Measurements from ENCODE around the gene CEBPZ. TPM values are rescaled to one million over a fixed set of nuclear protein-coding genes. Genes with fewer than 3 reads are reported as not detected.
"Not testable (repeated sequence)": the region's sequence is repeated elsewhere in the genome, so short reads cannot be mapped to it uniquely, and the experiment has no call there.

The CEBPZ gene
- total RNA-seq, 1 experiment from 2014 or later, result 47.8 TPM

DNA sequence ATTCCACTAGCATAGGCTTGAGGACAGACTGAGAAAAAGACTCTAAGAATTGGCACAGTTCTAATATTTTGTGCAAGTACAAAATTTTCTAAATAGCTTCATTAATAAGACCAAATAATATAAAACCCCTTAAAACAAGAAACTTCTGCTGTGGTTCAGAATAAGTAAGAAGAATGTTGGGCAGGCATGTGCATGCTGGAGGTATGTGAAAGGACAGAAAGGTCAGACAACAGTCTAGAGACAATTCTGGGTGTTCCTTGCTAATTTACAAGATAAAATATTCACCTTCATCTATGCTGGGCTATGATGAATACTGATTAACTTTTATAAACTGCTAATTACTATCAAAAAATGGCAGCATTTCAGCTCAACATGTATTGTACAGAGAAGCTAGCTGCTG lies 20.2 kb downstream of the CEBPZ start:
- no peak overlapping the region for H2AFZ ChIP-seq (ENCODE audit: low read depth, low read length, poor library complexity, severe bottlenecking)
- no peaks in the 10 kb centered on the region for H3K4me1 ChIP-seq (ENCODE audit: control insufficient read depth in 1 of 2, insufficient read depth in 2 of 2, low read length in 2 of 2)
- peaks cover 65 to 82% of the 10 kb centered on the region in 2 experiments for H3K36me3 ChIP-seq (ENCODE audit: control insufficient read depth in 1 of 2, insufficient read depth in 2 of 2, low read length in 2 of 2)
- intact Hi-C loops (cut with micrococcal nuclease), result no loop called here
- H4K20me1 ChIP-seq (ENCODE audit: insufficient read depth), result no peaks in the 10 kb centered on the region; the same call in 1 of the 2 replicates
- H3K27me3 ChIP-seq (ENCODE audit: insufficient read depth, low read length), result no peaks in the 10 kb centered on the region
- no peak overlapping the region for H3K27ac ChIP-seq (ENCODE audit: low read depth, low read length)
- H3K4me3 ChIP-seq (replicated peaks in 1 of 2; ENCODE audit: low read depth in 1 of 2, low read length in 2 of 2), result no peak overlapping the region
- no peak overlapping the region for H3K9ac ChIP-seq (ENCODE audit: low read length)
- ATAC-seq (no peak), DNase-seq (ENCODE audit: low read depth, low spot score) (no peak)
- H3K79me2 ChIP-seq (ENCODE audit: insufficient read depth, low read length), result peaks cover 66% of the 10 kb centered on the region
- H3K9me2 ChIP-seq (ENCODE audit: insufficient read depth), result no peaks in the 10 kb centered on the region
- no TSS peak for BruUV-seq (replicated peaks)
- ChIA-PET POLR2A (interaction anchor here (1.3 to 1.6 kb wide), 2 partner anchors 8 to 20 kb away, joined by 4 read pairs; partner anchors contain the start of genes CEBPZ and NDUFAF7), CTCF (no interaction called here), RAD21 (ENCODE audit: low non-redundant PET in 1 of 2, low total read pairs in 2 of 2, uncharacterized antibody in 2 of 2, unreplicated experiment in 2 of 2) (no interaction called here)
- no peaks in the 10 kb centered on the region for H3K9me3 ChIP-seq (ENCODE audit: control insufficient read depth in 1 of 2, insufficient read depth in 1 of 2, low read depth in 1 of 2, low read length in 2 of 2)
- H3K4me2 ChIP-seq (ENCODE audit: low read length), result no peak overlapping the region
- TF ChIP-seq, protein P1, sequence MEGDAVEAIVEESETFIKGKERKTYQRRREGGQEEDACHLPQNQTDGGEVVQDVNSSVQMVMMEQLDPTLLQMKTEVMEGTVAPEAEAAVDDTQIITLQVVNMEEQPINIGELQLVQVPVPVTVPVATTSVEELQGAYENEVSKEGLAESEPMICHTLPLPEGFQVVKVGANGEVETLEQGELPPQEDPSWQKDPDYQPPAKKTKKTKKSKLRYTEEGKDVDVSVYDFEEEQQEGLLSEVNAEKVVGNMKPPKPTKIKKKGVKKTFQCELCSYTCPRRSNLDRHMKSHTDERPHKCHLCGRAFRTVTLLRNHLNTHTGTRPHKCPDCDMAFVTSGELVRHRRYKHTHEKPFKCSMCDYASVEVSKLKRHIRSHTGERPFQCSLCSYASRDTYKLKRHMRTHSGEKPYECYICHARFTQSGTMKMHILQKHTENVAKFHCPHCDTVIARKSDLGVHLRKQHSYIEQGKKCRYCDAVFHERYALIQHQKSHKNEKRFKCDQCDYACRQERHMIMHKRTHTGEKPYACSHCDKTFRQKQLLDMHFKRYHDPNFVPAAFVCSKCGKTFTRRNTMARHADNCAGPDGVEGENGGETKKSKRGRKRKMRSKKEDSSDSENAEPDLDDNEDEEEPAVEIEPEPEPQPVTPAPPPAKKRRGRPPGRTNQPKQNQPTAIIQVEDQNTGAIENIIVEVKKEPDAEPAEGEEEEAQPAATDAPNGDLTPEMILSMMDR (IDR thresholded peaks at IDR 0.05 in 2 of 3, conservative IDR thresholded peaks at IDR 0.05 in 1 of 3; ENCODE audit: borderline replicate concordance in 1 of 3, insufficient read depth in 1 of 3, low read depth in 2 of 3, low read length in 2 of 3), result no peak
- no peak for TF ChIP-seq POLR2AphosphoS5 (IDR thresholded peaks at IDR 0.05; ENCODE audit: low read depth, low read length)
- no peak for TF ChIP-seq MAX (IDR thresholded peaks at IDR 0.05)
- no peak for TF ChIP-seq ZFX (IDR thresholded peaks at IDR 0.05)
- no peak for TF ChIP-seq POLR2A (IDR thresholded peaks at IDR 0.05; ENCODE audit: borderline replicate concordance, extremely low read depth, insufficient read depth, insufficient read length)
- TF ChIP-seq EZH2 (IDR thresholded peaks at IDR 0.05), result no peak
- no peak for TF ChIP-seq ZNF274 (IDR thresholded peaks at IDR 0.05; ENCODE audit: low read depth, low read length)
- TF ChIP-seq JUND (IDR thresholded peaks at IDR 0.05), result no peak
- no peak for TF ChIP-seq SP1 (IDR thresholded peaks at IDR 0.05; ENCODE audit: low read depth)
- TF ChIP-seq, protein P2, sequence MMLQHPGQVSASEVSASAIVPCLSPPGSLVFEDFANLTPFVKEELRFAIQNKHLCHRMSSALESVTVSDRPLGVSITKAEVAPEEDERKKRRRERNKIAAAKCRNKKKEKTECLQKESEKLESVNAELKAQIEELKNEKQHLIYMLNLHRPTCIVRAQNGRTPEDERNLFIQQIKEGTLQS (IDR thresholded peaks at IDR 0.05), result no peak
- no peak for TF ChIP-seq CBX3 (IDR thresholded peaks at IDR 0.05; ENCODE audit: low read depth)
- TF ChIP-seq ELF1 (IDR thresholded peaks at IDR 0.05; ENCODE audit: borderline replicate concordance, low read depth), result no peak
- no peak for TF ChIP-seq SIN3A (IDR thresholded peaks at IDR 0.05; ENCODE audit: low read depth)
- no peak for TF ChIP-seq CEBPB (IDR thresholded peaks at IDR 0.05; ENCODE audit: low read depth)

- H3K9me2 ChIP-seq (ENCODE audit: insufficient read depth); DNase-seq (ENCODE audit: low read depth, low spot score); H3K9me3 ChIP-seq (ENCODE audit: control insufficient read depth in 1 of 2, insufficient read depth in 1 of 2, low read depth in 1 of 2, low read length in 2 of 2); H3K27me3 ChIP-seq (ENCODE audit: insufficient read depth, low read length); RAD21 ChIA-PET (ENCODE audit: low non-redundant PET in 1 of 2, low total read pairs in 2 of 2, uncharacterized antibody in 2 of 2, unreplicated experiment in 2 of 2); ATAC-seq; intact Hi-C loops (cut with micrococcal nuclease); BruUV-seq (replicated peaks); POLR2A ChIA-PET; H3K4me3 ChIP-seq (replicated peaks in 1 of 2; ENCODE audit: low read depth in 1 of 2, low read length in 2 of 2); CTCF ChIA-PET; H3K9ac ChIP-seq (ENCODE audit: low read length); H3K4me1 ChIP-seq (ENCODE audit: control insufficient read depth in 1 of 2, insufficient read depth in 2 of 2, low read length in 2 of 2); H2AFZ ChIP-seq (ENCODE audit: low read depth, low read length, poor library complexity, severe bottlenecking); H3K27ac ChIP-seq (ENCODE audit: low read depth, low read length); H4K20me1 ChIP-seq (ENCODE audit: insufficient read depth); H3K4me2 ChIP-seq (ENCODE audit: low read length): not testable (repeated sequence)
- Histone ChIP-seq H3K36me3 (ENCODE audit: control insufficient read depth in 1 of 2, insufficient read depth in 2 of 2, low read length in 2 of 2) (peaks cover 43 to 82% of the 10 kb centered on the region in 2 experiments), H3K79me2 (ENCODE audit: insufficient read depth, low read length) (peaks cover 98% of the 10 kb centered on the region)
These were observed 24.6 kb downstream of the CEBPZ start for GRCh38 chr2:37206760-37207159.
